Thyroid gland (tissue), 4 donors: ENCODE results near the gene DTNB. TPM values are rescaled to one million over a fixed set of nuclear protein-coding genes. Genes with fewer than 3 reads are reported as not detected.

Source experiments
- DNase-seq, 2 donors: peaks; one replicate each; pipeline ENCODE4 v3.0.0-alpha.2; 2019
- H3K27ac ChIP-seq, 3 donors: fragments of 200-600 bp; sonication (generic); 1 replicate in 2 of 3; 2 replicates in 1 of 3; pipeline ENCODE4 v1.5.1; 2016 to 2019; ENCODE audit warnings: mild to moderate bottlenecking in 1 of 3, moderate library complexity in 1 of 3
- H3K27me3 ChIP-seq: fragments of 200-600 bp; sonication (generic); one replicate; pipeline ENCODE4 v1.5.1; 2019
- H3K36me3 ChIP-seq, 2 donors: fragments of 200-600 bp; sonication (generic); one replicate each; pipeline ENCODE4 v1.5.1; 2016 to 2019
- H3K4me1 ChIP-seq, 2 donors: fragments of 200-600 bp; sonication (generic); one replicate each; pipeline ENCODE4 v1.5.1; 2017 to 2019
- H3K4me3 ChIP-seq, 3 donors: fragments of 200-600 bp; sonication (generic); replicated peaks in 1 of 3; 1 replicate in 2 of 3; 2 replicates in 1 of 3; pipeline ENCODE4 v1.5.1; 2016; ENCODE audit warnings: mild to moderate bottlenecking in 1 of 3
- H3K9me3 ChIP-seq: fragments of 200-600 bp; sonication (generic); one replicate; pipeline ENCODE4 v1.5.1; 2017
- POLR2A ChIP-seq, 2 donors: fragments of 450-650 bp; IDR thresholded peaks; one replicate each; pipeline ENCODE4 v1.6.1; 2017; ENCODE audit warnings: antibody characterized with exemption in 2 of 2, mild to moderate bottlenecking in 2 of 2, moderate library complexity in 1 of 2
- WGBS, 2 donors: methylation state at CpG; one replicate each; pipeline ENCODE4 v1.1.5; 2017; 5-methylcytosine and 5-hydroxymethylcytosine counted together
- intact Hi-C: fragments of 100-400 bp; cut with DNase I; formaldehyde crosslinking; loops from one replicate; pipeline ENCODE4 v1.15.1; 2023
- total RNA-seq, 4 donors: library from RNA; depleted of rRNA; stranded (reverse); fragments of >200 nt; gene quantifications; one replicate each; pipeline ENCODE4 v1.2.3, GENCODE V29; 2016
- TF ChIP-seq, protein P1 (sequence below), 6 experiments: fragments of 200-600 bp in 3 of 6; fragments of 450-650 bp in 3 of 6; sonication (generic) in 3 of 6; IDR thresholded peaks; one replicate each; pipeline ENCODE4 v1.5.1; 2016 to 2019; ENCODE audit warnings: antibody characterized with exemption in 6 of 6, mild to moderate bottlenecking in 2 of 6, inconsistent platforms in 1 of 6, moderate library complexity in 1 of 6

Gene DTNB
- total RNA-seq, 4 donors from 2014 or later = 38.9 to 75.2 (median 55.5) TPM

DNA sequence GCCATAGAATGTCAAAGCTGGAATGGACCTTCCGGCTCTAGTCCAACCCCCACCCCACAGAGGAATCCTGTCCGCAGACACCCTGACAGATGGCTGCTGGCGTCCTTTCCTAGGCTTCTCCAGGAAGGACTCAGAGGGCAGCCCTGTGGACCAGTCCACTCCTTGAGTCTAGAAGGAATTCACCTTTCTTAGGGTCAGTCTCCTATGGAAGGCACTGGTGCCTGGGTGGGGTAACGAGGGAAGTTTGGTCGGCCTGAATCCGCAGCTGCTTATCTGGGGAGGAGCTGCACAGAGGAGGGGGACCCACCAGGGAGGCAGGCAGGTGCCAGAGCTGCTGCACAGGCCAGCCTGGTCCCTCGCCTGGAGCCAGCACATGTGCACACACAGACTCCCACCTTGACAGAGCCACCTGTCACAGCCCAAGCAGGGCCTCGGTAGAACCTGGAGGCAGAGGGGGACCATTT lies 334.1 kb downstream of the DTNB start:
- no peak for DNase-seq
- no peak overlapping the region for H3K4me3 ChIP-seq
- no peak overlapping the region for H3K27ac ChIP-seq
- intact Hi-C loops = no loop called here
- peaks cover 10 to 20% of the 10 kb centered on the region in 2 donors for H3K4me1 ChIP-seq
- TF ChIP-seq, protein P1, sequence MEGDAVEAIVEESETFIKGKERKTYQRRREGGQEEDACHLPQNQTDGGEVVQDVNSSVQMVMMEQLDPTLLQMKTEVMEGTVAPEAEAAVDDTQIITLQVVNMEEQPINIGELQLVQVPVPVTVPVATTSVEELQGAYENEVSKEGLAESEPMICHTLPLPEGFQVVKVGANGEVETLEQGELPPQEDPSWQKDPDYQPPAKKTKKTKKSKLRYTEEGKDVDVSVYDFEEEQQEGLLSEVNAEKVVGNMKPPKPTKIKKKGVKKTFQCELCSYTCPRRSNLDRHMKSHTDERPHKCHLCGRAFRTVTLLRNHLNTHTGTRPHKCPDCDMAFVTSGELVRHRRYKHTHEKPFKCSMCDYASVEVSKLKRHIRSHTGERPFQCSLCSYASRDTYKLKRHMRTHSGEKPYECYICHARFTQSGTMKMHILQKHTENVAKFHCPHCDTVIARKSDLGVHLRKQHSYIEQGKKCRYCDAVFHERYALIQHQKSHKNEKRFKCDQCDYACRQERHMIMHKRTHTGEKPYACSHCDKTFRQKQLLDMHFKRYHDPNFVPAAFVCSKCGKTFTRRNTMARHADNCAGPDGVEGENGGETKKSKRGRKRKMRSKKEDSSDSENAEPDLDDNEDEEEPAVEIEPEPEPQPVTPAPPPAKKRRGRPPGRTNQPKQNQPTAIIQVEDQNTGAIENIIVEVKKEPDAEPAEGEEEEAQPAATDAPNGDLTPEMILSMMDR (IDR thresholded peaks at IDR 0.05) = no peak
- TF ChIP-seq POLR2A (IDR thresholded peaks at IDR 0.05) = no peak
- 71 to 93% methylated on average over 1 to 3 of the region's 8 CpGs for WGBS, 2 donors
- H3K27me3 ChIP-seq = no peaks in the 10 kb centered on the region
- H3K36me3 ChIP-seq = no peaks in the 10 kb centered on the region
- no peaks in the 10 kb centered on the region for H3K9me3 ChIP-seq

DNA sequence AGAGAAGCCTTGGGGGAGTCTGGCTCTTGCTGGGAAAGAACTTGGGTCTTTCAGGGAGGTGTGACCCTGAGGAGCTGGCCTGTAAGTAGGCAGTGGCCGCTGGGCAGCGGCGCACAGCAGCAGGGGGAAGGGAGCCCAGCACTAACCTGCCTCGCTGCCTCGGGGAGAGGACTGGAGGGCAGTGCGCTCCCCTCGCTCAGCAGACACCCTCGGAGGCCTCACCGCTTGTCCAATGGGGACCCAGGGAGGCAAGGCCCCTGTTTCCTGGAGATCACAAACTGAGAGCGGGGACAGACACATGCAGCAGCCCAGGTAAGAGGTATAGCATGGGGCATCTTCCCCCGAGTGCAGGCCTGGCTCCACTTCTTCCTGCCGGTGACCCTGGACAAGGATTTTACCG lies 335.0 kb downstream of the DTNB start:
- Histone ChIP-seq H3K27me3 (no peaks in the 10 kb centered on the region), H3K4me3 (no peak overlapping the region), H3K36me3 (no peaks in the 10 kb centered on the region), H3K4me1 (peaks cover 10 to 20% of the 10 kb centered on the region in 2 donors), H3K9me3 (no peaks in the 10 kb centered on the region), H3K27ac (no peak overlapping the region)
- WGBS, 2 donors = 73 to 78% methylated on average over 8 to 13 of the region's 13 CpGs
- intact Hi-C loops = no loop called here
- DNase-seq = peak; percentile 34 to 36
- no peak for TF ChIP-seq POLR2A (IDR thresholded peaks at IDR 0.05)
- TF ChIP-seq, protein P1 (IDR thresholded peaks at IDR 0.05) = no peak

- intact Hi-C loops = no loop called here
- 70 to 95% methylated on average over 4 to 7 of the region's 7 CpGs for WGBS, 2 donors
- DNase-seq = no peak
- Histone ChIP-seq H3K4me1 (peaks cover 10 to 20% of the 10 kb centered on the region in 2 donors), H3K27me3 (no peaks in the 10 kb centered on the region), H3K27ac (no peak overlapping the region), H3K4me3 (no peak overlapping the region), H3K36me3 (no peaks in the 10 kb centered on the region), H3K9me3 (no peaks in the 10 kb centered on the region)
- TF ChIP-seq POLR2A (IDR thresholded peaks at IDR 0.05) = no peak
- TF ChIP-seq, protein P1 (IDR thresholded peaks at IDR 0.05) = no peak
These were observed 335.5 kb downstream of the DTNB start for GRCh38 chr2:25337891-25338290.

DNA sequence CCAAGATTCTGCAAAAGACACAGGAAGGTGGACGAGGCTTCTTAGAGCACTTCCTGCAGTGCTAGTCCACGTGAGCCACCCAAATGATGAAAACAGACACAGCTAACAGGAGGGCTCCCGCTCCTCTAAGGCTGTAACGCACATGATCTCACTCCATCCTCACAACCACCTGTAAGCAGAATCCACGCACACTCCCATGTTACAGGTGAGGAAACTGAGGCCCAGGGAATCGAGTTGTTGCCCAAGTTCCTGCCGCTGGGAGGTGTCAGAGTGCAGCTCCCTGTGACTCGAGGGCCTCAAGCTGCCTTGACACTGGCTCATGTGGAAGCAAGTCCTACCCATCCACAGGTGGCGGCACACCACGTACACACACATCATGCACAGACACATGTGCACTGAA lies 336.1 kb downstream of the DTNB start:
- no peaks in the 10 kb centered on the region for H3K36me3 ChIP-seq
- peak in 1 of 2 donors; percentile 22 for DNase-seq
- H3K4me1 ChIP-seq = peaks cover 10 to 15% of the 10 kb centered on the region in 2 donors
- H3K27me3 ChIP-seq = no peaks in the 10 kb centered on the region
- H3K9me3 ChIP-seq = no peaks in the 10 kb centered on the region
- intact Hi-C loops = no loop called here
- 79 to 84% methylated on average over 10 of the region's 10 CpGs for WGBS, 2 donors
- no peak overlapping the region for H3K4me3 ChIP-seq
- no peak overlapping the region for H3K27ac ChIP-seq
- TF ChIP-seq POLR2A (IDR thresholded peaks at IDR 0.05) = no peak
- TF ChIP-seq, protein P1 (IDR thresholded peaks at IDR 0.05) = no peak

- no peak for DNase-seq
- 82 to 87% methylated on average over 9 to 10 of the region's 10 CpGs for WGBS, 2 donors
- Histone ChIP-seq H3K27me3 (no peaks in the 10 kb centered on the region), H3K27ac (no peak overlapping the region), H3K9me3 (no peaks in the 10 kb centered on the region), H3K4me1 (peaks cover 10 to 15% of the 10 kb centered on the region in 2 donors), H3K36me3 (no peaks in the 10 kb centered on the region), H3K4me3 (no peak overlapping the region)
- intact Hi-C loops = no loop called here
- TF ChIP-seq, protein P1 (IDR thresholded peaks at IDR 0.05) = no peak
- TF ChIP-seq POLR2A (IDR thresholded peaks at IDR 0.05) = no peak
These were observed 337.0 kb downstream of the DTNB start for GRCh38 chr2:25336383-25336841.
